Vagina (tissue), 2 donors: Measurements from ENCODE around the gene CUL4A. TPM values are rescaled to one million over a fixed set of nuclear protein-coding genes. Genes with fewer than 3 reads are reported as not detected.

Experiments
- DNase-seq, 2 donors: peaks; one replicate each; pipeline ENCODE4 v3.0.0-alpha.2; 2017; ENCODE audit errors: extremely low spot score in 2 of 2
- H3K27ac ChIP-seq: fragments of 200-600 bp; sonication (generic); one replicate; pipeline ENCODE4 v1.5.1; 2019
- H3K27me3 ChIP-seq: fragments of 200-600 bp; sonication (generic); one replicate; pipeline ENCODE4 v1.5.1; 2019
- H3K36me3 ChIP-seq, 2 donors: fragments of 200-600 bp; sonication (generic); one replicate each; pipeline ENCODE4 v1.5.1; 2017 to 2019
- H3K4me1 ChIP-seq: fragments of 200-600 bp; sonication (generic); one replicate; pipeline ENCODE4 v1.5.1; 2019
- H3K4me3 ChIP-seq, 2 donors: fragments of 200-600 bp; sonication (generic); 1 replicate in 1 of 2; 2 replicates in 1 of 2; pipeline ENCODE4 v1.5.1; 2016 to 2019
- H3K9me3 ChIP-seq: fragments of 200-600 bp; sonication (generic); one replicate; pipeline ENCODE4 v1.5.1; 2019
- POLR2A ChIP-seq, 2 donors: fragments of 450-650 bp; IDR thresholded peaks; one replicate each; pipeline ENCODE4 v1.6.1; 2017; ENCODE audit warnings: antibody characterized with exemption in 2 of 2, mild to moderate bottlenecking in 2 of 2, moderate library complexity in 2 of 2
- POLR2AphosphoS5 ChIP-seq, 2 donors: sonication (generic); formaldehyde crosslinking; IDR thresholded peaks; one replicate each; pipeline ENCODE4 v1.9.0; 2017; ENCODE audit warnings: antibody characterized with exemption in 2 of 2, mild to moderate bottlenecking in 2 of 2, low read depth in 1 of 2; ENCODE audit not compliant: insufficient read depth in 1 of 2
- intact Hi-C: fragments of 100-400 bp; cut with DNase I; formaldehyde crosslinking; loops from one replicate; pipeline ENCODE4 v1.15.1; 2023
- total RNA-seq: library from RNA; depleted of rRNA; stranded (reverse); fragments of >200 nt; gene quantifications from one replicate; pipeline ENCODE4 v1.2.3, GENCODE V29; 2016
- TF ChIP-seq, protein P1 (sequence below), 3 experiments: fragments of 450-650 bp in 2 of 3; fragments of 200-600 bp in 1 of 3; sonication (generic) in 1 of 3; IDR thresholded peaks; one replicate each; pipeline ENCODE4 v1.5.1; 2017 to 2019; ENCODE audit warnings: antibody characterized with exemption in 3 of 3, mild to moderate bottlenecking in 2 of 3, moderate library complexity in 2 of 3

Gene CUL4A
- total RNA-seq, 1 donor from 2014 or later = 110 TPM

DNA sequence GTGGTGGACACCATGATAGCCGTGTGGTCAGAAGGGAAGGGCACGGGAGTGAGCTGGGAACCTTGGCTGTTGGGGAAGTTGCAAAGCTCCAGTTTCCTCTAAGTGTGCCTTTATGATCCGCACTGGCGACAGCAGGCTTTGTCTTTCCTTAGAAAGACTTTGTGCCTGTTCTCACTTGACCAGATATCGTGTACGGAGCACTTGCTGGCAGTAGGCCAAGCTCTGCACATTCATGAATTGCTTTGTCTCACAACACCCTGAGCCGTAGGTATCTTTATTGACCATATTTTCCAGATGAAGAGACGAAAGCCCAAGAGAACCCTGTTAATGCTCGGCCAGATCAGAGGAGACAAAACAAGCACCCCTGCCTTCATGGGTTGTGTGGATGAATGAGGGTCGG, 15.1 kb downstream of the CUL4A start:
- H3K4me3 ChIP-seq = no peak overlapping the region
- H3K9me3 ChIP-seq = no peaks in the 10 kb centered on the region
- DNase-seq = no peak
- no peaks in the 10 kb centered on the region for H3K27me3 ChIP-seq
- H3K4me1 ChIP-seq = no peaks in the 10 kb centered on the region
- H3K36me3 ChIP-seq = peaks cover 0 to 60% of the 10 kb centered on the region in 2 donors
- H3K27ac ChIP-seq = no peak overlapping the region
- intact Hi-C loops = no loop called here
- TF ChIP-seq POLR2AphosphoS5 (IDR thresholded peaks at IDR 0.05; ENCODE audit: insufficient read depth in 1 of 2, low read depth in 1 of 2) (no peak), POLR2A (IDR thresholded peaks at IDR 0.05) (no peak)
- TF ChIP-seq, protein P1, sequence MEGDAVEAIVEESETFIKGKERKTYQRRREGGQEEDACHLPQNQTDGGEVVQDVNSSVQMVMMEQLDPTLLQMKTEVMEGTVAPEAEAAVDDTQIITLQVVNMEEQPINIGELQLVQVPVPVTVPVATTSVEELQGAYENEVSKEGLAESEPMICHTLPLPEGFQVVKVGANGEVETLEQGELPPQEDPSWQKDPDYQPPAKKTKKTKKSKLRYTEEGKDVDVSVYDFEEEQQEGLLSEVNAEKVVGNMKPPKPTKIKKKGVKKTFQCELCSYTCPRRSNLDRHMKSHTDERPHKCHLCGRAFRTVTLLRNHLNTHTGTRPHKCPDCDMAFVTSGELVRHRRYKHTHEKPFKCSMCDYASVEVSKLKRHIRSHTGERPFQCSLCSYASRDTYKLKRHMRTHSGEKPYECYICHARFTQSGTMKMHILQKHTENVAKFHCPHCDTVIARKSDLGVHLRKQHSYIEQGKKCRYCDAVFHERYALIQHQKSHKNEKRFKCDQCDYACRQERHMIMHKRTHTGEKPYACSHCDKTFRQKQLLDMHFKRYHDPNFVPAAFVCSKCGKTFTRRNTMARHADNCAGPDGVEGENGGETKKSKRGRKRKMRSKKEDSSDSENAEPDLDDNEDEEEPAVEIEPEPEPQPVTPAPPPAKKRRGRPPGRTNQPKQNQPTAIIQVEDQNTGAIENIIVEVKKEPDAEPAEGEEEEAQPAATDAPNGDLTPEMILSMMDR (IDR thresholded peaks at IDR 0.05) = no peak

DNA sequence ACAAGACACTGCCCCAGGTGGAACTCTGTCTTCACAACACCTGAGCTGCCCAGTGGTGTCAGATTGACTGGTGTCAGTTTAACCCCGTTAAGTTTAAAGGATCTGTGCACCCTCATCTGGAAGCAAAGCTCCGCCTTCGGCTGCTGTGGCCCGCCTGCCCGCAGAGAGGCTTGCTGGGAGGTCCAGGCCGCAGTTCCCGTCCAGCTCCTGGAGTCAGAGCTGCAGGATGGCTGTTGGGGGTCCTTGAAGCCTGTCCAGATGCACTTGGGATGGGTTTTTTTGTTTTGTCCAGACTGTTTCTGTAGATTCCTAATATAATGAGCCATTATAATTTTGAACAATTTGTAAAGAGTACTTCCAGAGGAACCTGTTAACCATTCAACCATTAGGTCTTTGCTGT, 16.1 kb downstream of the CUL4A start:
- intact Hi-C loops = no loop called here
- H3K9me3 ChIP-seq = no peaks in the 10 kb centered on the region
- H3K27ac ChIP-seq = no peak overlapping the region
- DNase-seq = no peak
- peaks cover 0 to 67% of the 10 kb centered on the region in 2 donors for H3K36me3 ChIP-seq
- TF ChIP-seq POLR2A (IDR thresholded peaks at IDR 0.05) (no peak), POLR2AphosphoS5 (IDR thresholded peaks at IDR 0.05; ENCODE audit: insufficient read depth in 1 of 2, low read depth in 1 of 2) (no peak)
- TF ChIP-seq, protein P1 (IDR thresholded peaks at IDR 0.05) = no peak
- no peak overlapping the region for H3K4me3 ChIP-seq
- no peaks in the 10 kb centered on the region for H3K4me1 ChIP-seq
- H3K27me3 ChIP-seq = no peaks in the 10 kb centered on the region

DNA sequence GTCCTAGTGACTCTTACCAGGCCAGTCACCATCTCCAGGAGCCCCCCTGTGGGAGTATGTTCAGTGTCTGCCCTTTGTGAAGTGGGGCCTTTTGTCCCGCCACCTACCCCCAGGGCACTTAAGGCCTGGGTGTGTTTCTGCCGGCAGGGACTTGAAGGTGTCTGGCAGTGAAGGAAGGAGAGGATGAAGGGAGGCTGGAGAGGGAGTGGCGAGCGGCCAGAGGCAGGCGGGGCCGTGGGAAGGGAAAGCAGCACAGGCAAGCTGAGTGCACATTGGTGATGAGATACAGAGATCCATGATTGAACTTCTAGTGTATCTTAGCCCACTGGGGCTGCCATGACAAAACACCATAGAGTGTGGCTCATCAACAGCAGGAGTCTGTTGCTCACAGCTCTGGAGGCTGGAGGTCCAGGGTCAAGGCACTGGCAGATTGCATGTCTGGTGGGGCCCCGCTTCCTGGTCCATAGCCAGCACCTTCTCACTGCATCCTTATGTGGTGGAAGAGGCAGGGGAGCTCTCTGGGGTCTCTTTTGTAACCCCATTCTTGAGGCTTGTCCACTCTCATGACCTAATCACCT, 17.5 kb downstream of the CUL4A start:
- H3K36me3 ChIP-seq = peaks cover 0 to 72% of the 10 kb centered on the region in 2 donors
- intact Hi-C loops = no loop called here
- no peak overlapping the region for H3K4me3 ChIP-seq
- TF ChIP-seq POLR2AphosphoS5 (IDR thresholded peaks at IDR 0.05; ENCODE audit: insufficient read depth in 1 of 2, low read depth in 1 of 2) (no peak), POLR2A (IDR thresholded peaks at IDR 0.05) (no peak)
- TF ChIP-seq, protein P1 (IDR thresholded peaks at IDR 0.05) = no peak
- no peaks in the 10 kb centered on the region for H3K4me1 ChIP-seq
- H3K9me3 ChIP-seq = no peaks in the 10 kb centered on the region
- H3K27me3 ChIP-seq = no peaks in the 10 kb centered on the region
- DNase-seq = no peak
- H3K27ac ChIP-seq = no peak overlapping the region

DNA sequence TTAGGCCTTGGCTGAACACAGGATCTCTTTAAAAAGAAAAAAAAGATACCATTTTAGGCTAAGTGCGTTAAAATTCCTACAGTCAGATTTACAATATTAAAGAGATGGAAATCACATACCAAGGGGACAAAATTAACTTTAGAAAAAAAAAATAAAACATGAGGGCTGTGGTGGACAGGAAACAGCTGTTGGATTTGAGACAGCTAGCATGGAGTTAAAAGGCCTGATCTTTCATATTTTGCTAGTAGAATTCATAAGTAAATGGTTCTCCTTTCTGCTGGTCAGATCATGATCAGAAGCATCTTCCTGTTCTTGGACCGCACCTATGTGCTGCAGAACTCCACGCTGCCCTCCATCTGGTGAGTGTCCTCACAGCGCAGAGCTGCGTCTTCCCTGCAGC, 19.7 kb downstream of the CUL4A start:
- DNase-seq = no peak
- Histone ChIP-seq H3K27me3 (no peaks in the 10 kb centered on the region), H3K4me1 (no peaks in the 10 kb centered on the region), H3K9me3 (no peaks in the 10 kb centered on the region), H3K4me3 (no peak overlapping the region), H3K27ac (no peak overlapping the region), H3K36me3 (peaks cover 0 to 65% of the 10 kb centered on the region in 2 donors)
- intact Hi-C loops = no loop called here
- TF ChIP-seq, protein P1 (IDR thresholded peaks at IDR 0.05) = no peak
- TF ChIP-seq POLR2A (IDR thresholded peaks at IDR 0.05) (no peak), POLR2AphosphoS5 (IDR thresholded peaks at IDR 0.05; ENCODE audit: insufficient read depth in 1 of 2, low read depth in 1 of 2) (no peak)

DNA sequence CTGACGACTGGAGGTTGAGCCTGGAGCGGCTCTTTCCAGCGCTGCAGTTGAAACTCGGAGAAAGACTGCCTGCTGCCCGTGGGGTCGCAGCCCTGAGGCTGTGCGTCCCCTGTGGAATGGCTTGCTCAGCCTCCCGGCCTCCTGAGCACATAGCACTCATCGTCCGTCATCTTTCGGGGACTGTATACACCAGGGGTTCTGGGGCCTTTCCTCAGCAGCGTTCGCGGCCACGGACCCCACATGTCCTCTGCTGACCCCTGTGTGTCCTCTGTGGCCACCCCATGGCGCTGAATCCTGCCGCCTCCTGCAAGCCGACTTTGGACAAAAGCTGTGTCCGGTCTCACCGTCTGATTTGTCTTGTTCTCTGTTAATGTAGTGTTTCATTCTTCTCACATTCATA, 20.4 kb downstream of the CUL4A start:
- no peak overlapping the region for H3K27ac ChIP-seq
- no peaks in the 10 kb centered on the region for H3K4me1 ChIP-seq
- H3K9me3 ChIP-seq = no peaks in the 10 kb centered on the region
- DNase-seq = no peak
- no peak overlapping the region for H3K4me3 ChIP-seq
- no peaks in the 10 kb centered on the region for H3K27me3 ChIP-seq
- intact Hi-C loops = no loop called here
- H3K36me3 ChIP-seq = peaks cover 0 to 62% of the 10 kb centered on the region in 2 donors
- TF ChIP-seq POLR2AphosphoS5 (IDR thresholded peaks at IDR 0.05; ENCODE audit: insufficient read depth in 1 of 2, low read depth in 1 of 2) (no peak), POLR2A (IDR thresholded peaks at IDR 0.05) (no peak)
- TF ChIP-seq, protein P1 (IDR thresholded peaks at IDR 0.05) = no peak
